AG09319 (cell line): ENCODE results near the gene HELZ2.

Experiments
- DNase-seq: peaks from one replicate; pipeline ENCODE4 v3.0.0-alpha.2; 2010; ENCODE audit warnings: low read depth; ENCODE audit errors: extremely low read depth
- TF ChIP-seq, protein P1 (sequence below): IDR thresholded peaks from 2 replicates; pipeline ENCODE4 v1.5.1; 2011; ENCODE audit warnings: low read depth, mild to moderate bottlenecking, inconsistent platforms, low read length, moderate library complexity

Gene HELZ2, protein sequence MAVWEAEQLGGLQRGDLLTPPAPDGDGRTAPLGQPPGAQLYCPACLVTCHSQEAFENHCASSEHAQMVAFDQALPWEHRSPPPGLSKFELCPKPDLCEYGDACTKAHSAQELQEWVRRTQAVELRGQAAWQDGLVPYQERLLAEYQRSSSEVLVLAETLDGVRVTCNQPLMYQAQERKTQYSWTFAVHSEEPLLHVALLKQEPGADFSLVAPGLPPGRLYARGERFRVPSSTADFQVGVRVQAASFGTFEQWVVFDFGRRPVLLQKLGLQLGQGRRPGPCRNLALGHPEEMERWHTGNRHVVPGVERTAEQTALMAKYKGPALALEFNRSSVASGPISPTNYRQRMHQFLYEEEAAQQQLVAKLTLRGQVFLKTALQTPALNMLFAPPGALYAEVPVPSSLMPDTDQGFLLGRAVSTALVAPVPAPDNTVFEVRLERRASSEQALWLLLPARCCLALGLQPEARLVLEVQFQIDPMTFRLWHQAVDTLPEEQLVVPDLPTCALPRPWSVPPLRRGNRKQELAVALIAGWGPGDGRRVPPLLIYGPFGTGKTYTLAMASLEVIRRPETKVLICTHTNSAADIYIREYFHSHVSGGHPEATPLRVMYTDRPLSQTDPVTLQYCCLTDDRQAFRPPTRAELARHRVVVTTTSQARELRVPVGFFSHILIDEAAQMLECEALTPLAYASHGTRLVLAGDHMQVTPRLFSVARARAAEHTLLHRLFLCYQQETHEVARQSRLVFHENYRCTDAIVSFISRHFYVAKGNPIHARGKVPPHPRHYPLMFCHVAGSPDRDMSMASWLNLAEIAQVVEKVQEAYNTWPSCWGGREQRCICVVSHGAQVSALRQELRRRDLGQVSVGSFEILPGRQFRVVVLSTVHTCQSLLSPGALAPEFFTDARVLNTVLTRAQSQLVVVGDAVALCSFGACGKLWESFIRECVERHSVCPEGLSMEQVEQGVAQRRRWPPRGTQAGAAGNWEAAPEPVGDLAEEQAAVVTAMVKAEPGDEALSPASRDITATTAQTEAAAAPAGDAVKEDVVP (N-terminal part only)

DNA sequence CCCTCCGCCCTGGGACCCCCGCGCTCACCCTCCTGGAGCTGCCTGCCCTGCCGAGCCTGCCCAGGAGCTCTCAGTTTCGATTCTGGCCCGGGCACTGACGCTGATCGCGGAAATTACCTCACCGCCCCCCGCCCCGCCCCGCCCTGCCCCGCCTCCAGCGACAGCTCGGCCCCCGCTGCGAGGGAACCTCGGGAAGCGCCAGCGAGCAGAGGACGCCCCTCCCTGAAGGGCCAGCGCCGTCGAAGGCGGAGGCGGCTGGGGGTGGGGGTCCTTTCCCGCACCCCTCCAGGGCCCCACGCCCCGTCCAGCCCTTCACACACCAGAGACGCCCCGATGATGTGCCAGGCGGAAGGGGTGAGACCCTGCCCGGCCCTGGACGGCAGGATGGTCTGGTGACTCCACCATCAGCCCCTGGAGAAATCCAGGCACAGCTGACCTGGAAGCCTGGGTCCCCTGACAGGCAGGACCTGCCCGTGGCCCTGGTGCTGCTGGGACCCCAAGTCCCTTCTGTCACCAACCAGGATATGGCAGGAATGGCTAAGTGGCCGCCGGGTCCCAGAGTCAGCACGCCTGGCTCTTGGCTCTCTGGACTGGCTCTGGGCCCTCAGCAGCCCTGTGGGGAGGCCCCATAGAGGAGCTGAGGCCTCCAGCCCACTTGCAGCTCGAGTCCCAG is at the start of gene HELZ2:
Gene HELZ2, minus strand, starts transcription at position 84 of the 673 bp plus-strand sequence. CDS start 1,854 bp downstream, outside the sequence.
- no peak for DNase-seq
- TF ChIP-seq, protein P1, sequence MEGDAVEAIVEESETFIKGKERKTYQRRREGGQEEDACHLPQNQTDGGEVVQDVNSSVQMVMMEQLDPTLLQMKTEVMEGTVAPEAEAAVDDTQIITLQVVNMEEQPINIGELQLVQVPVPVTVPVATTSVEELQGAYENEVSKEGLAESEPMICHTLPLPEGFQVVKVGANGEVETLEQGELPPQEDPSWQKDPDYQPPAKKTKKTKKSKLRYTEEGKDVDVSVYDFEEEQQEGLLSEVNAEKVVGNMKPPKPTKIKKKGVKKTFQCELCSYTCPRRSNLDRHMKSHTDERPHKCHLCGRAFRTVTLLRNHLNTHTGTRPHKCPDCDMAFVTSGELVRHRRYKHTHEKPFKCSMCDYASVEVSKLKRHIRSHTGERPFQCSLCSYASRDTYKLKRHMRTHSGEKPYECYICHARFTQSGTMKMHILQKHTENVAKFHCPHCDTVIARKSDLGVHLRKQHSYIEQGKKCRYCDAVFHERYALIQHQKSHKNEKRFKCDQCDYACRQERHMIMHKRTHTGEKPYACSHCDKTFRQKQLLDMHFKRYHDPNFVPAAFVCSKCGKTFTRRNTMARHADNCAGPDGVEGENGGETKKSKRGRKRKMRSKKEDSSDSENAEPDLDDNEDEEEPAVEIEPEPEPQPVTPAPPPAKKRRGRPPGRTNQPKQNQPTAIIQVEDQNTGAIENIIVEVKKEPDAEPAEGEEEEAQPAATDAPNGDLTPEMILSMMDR: no peak

DNA sequence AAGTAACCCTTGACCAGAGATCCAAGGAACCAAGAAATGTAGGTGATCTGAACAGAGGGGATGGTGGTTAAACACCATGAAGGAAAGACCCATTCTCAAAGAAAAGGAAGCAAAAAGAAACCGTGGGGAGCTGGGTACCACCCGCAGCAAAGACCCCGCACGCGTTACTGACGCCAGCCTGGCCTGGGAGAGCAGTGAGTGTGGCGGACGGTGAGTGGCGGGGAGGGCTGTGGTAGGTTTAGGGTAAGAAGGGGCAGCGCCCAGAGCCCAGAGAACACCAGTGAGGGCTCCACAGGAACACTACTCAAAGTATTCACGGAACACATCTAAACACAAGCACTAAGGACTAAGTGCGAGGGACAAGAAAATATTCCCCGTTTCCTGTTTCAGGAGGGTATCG is 48.7 kb upstream of the HELZ2 start:
- TF ChIP-seq, protein P1: no peak
- DNase-seq: no peak

DNA sequence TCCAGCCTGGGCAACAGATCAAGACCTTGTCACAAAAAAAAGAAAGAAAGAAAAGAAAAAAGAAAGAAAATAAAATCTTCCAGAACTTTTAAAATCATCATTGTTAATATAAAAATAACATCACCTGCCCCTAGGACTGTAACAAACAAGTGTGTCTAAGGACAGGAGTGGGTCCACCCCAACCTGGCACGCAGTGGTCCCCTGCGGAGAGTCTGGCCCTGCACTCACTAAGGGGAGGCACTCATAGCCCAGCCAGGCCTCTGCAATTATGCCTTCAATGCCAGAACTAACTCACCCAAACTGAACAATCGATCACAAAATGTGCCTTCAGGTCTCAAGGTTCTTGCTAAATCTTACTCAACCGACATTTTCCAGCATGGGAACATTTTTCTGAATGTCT is 48.1 kb upstream of the HELZ2 start:
- DNase-seq: no peak
- TF ChIP-seq, protein P1: no peak

DNA sequence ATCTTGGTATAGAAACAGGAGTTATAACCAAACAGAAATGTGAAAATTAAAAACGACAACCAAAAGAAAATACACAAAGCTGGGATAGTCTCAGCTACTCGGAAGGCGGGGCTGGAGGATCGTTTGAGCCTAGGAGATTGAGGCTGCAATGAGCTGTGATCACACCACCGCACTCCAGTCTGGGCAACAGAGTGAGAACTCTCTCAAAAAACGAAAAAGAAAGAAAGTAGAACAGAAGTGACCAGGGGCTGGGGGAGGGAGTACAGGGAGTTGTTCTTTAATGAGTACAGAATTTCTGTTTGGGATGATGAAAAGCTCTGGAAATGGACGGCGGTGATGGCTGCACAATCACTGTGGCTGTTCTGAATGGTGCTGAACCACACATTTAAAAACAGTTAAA is 47.0 kb upstream of the HELZ2 start:
- TF ChIP-seq, protein P1: no peak
- DNase-seq: no peak

DNA sequence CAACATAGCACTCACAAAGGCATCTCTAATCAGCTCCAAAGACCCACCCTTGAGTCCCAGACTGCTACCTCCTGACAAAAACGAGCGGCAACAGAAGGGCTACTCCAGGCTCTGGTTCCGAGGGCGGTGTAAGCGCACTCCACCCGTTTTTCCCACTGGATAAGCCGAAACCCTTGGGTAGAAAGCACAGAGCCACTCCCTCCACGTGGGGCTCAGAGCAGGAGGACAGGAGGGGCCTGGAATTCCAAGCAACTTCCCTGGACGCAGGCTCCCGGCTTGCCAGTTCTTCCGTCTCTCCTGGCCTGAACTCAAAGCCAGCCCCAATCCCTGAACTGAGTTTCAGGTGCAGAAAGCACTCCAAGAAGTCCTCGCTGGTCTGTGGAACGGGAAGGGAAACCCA is 45.5 kb upstream of the HELZ2 start:
- TF ChIP-seq, protein P1: no peak
- no peak for DNase-seq

DNA sequence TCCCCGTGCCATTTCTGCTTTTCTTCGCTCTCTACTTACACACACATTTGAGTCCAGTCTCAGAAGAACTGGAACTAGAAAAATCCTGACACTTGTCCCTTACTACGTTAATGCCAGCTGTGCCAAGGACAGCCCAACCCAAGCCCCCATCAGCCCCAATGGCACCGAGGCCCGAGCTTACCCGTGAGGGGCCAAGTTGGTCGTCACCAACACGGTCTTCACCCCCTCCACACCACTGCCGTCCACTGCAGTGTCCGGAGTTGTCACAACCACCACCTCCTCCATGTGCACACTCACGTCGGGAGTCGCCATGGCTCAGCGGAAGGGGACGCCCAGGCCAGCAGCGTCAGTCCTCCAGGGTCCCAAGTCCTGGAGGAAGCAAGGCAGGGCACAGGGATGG is 45.0 kb upstream of the HELZ2 start:
- no peak for DNase-seq
- TF ChIP-seq, protein P1: no peak
